Epithelial cell of proximal tubule (primary cell): ENCODE data around the gene CDKL1. TPM values are rescaled to one million over a fixed set of nuclear protein-coding genes. Genes with fewer than 3 reads are reported as not detected.
"Not testable (repeated sequence)": the region's sequence is repeated elsewhere in the genome, so short reads cannot be mapped to it uniquely, and the experiment has no call there.

Experiments used
- DNase-seq: peaks from one replicate; pipeline ENCODE4 v3.0.0-alpha.2; 2011; ENCODE audit warnings: low read depth
- H3K4me3 ChIP-seq: 2 replicates; pipeline ENCODE4 v1.5.1; 2011; ENCODE audit warnings: low read depth, mild to moderate bottlenecking, low read length
- total RNA-seq: library from RNA; depleted of rRNA; stranded (reverse); fragments of >200 nt; gene quantifications from 2 replicates; pipeline ENCODE4 v1.2.3, GENCODE V29; 2015
- TF ChIP-seq, protein P1 (sequence below): conservative IDR thresholded peaks from 2 replicates; pipeline ENCODE4 v1.5.1; 2012; ENCODE audit warnings: low read depth, mild to moderate bottlenecking, low read length

CDKL1 gene
- total RNA-seq, 1 donor from 2014 or later = 47.4 TPM

GRCh38 chr14:50377550-50378085, 19.1 kb downstream of the CDKL1 start:
- TF ChIP-seq, protein P1, sequence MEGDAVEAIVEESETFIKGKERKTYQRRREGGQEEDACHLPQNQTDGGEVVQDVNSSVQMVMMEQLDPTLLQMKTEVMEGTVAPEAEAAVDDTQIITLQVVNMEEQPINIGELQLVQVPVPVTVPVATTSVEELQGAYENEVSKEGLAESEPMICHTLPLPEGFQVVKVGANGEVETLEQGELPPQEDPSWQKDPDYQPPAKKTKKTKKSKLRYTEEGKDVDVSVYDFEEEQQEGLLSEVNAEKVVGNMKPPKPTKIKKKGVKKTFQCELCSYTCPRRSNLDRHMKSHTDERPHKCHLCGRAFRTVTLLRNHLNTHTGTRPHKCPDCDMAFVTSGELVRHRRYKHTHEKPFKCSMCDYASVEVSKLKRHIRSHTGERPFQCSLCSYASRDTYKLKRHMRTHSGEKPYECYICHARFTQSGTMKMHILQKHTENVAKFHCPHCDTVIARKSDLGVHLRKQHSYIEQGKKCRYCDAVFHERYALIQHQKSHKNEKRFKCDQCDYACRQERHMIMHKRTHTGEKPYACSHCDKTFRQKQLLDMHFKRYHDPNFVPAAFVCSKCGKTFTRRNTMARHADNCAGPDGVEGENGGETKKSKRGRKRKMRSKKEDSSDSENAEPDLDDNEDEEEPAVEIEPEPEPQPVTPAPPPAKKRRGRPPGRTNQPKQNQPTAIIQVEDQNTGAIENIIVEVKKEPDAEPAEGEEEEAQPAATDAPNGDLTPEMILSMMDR = no peak
- H3K4me3 ChIP-seq = no peak overlapping the region
- no peak for DNase-seq

GRCh38 chr14:50375760-50376159, 20.9 kb downstream of the CDKL1 start:
- no peak overlapping the region for H3K4me3 ChIP-seq
- no peak for DNase-seq
- TF ChIP-seq, protein P1 = no peak

GRCh38 chr14:50373959-50374358, 22.7 kb downstream of the CDKL1 start:
- TF ChIP-seq, protein P1 = no peak
- H3K4me3 ChIP-seq = no peak overlapping the region
- DNase-seq = no peak

- TF ChIP-seq, protein P1 = no peak
- no peak for DNase-seq
- H3K4me3 ChIP-seq = no peak overlapping the region
Observed at GRCh38 chr14:50371546-50371945, 25.1 kb downstream of the CDKL1 start.

- TF ChIP-seq, protein P1 = no peak
- no peak overlapping the region for H3K4me3 ChIP-seq
- no peak for DNase-seq
Observed at GRCh38 chr14:50366589-50366988, 30.1 kb downstream of the CDKL1 start.

DNA sequence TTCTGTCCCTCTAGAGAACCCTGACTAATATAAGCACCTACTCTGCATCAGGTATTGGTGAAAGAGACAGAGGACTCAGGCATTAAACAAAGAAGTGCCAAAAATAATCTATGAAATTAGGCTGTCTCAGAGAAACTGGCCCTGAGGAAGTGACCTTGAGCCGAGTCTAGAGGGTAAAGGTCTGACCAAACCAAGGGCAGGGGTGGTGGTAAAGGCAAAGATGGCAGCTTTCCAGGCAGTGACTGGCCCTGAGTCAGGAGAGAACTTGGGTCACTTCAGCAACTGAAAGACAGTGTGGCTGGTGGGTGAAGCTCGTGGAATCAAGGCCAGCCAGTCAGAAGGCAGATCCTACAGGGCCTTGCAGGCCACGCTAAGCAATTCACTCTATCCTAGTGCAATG, 30.6 kb downstream of the CDKL1 start:
- no peak for DNase-seq
- H3K4me3 ChIP-seq = no peak overlapping the region
- TF ChIP-seq, protein P1 = no peak

GRCh38 chr14:50365572-50365971, 31.1 kb downstream of the CDKL1 start:
- not testable (repeated sequence) for H3K4me3 ChIP-seq, DNase-seq
